ENCODE results near the gene FFAR1. TPM values are rescaled to one million over a fixed set of nuclear protein-coding genes. Genes with fewer than 3 reads are reported as not detected.

The FFAR1 gene
- total and polyA plus RNA-seq, 9 donors: 0.11 to 5.0 (median 1.3) TPM

DNA sequence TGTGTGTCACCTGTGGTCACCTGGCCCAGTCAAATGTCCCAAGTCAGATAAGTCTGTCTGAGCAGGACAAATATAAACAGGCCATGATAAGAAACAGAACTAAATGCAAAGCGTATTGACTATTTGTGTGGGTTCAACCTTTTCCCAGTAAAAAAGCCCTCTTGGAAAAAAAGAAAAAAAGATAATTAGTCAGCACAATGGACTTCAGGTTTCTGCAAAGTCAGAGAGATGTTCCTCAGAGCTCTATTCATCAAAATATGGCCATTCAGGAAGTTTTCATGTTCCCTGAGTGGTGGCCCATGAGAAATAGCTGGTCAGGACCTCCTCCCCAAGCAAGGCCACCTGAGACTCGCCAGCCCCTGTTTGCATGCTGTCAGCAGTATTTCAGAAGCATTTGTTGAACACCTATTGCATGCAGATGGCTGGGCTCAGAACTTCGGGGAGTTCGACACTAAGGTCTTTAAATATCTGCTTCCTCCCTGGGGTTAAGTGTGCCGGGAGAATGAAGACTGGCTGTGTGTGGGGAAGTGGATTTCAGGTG lies 13.2 kb downstream of the FFAR1 start:
- WGBS, 3 donors: 39 to 43% methylated on average over 5 of the region's 5 CpGs; no CpG with 5 or more reads in 1 of the 3 donors
- no peaks in the 10 kb centered on the region for H3K36me3 ChIP-seq
- no peaks in the 10 kb centered on the region for H3K27me3 ChIP-seq
- H3K27ac ChIP-seq: no peak overlapping the region
- no peaks in the 10 kb centered on the region for H3K9me3 ChIP-seq
- no peaks in the 10 kb centered on the region for H3K4me1 ChIP-seq (ENCODE audit: insufficient read depth)
- no peak overlapping the region for H3K4me3 ChIP-seq
- DNase-seq: no peak
- intact Hi-C loops (cut with DNase I): no loop called here
- TF ChIP-seq EP300 (IDR thresholded peaks at IDR 0.05) (no peak), POLR2A (IDR thresholded peaks at IDR 0.05) (no peak)
- TF ChIP-seq, protein P1, sequence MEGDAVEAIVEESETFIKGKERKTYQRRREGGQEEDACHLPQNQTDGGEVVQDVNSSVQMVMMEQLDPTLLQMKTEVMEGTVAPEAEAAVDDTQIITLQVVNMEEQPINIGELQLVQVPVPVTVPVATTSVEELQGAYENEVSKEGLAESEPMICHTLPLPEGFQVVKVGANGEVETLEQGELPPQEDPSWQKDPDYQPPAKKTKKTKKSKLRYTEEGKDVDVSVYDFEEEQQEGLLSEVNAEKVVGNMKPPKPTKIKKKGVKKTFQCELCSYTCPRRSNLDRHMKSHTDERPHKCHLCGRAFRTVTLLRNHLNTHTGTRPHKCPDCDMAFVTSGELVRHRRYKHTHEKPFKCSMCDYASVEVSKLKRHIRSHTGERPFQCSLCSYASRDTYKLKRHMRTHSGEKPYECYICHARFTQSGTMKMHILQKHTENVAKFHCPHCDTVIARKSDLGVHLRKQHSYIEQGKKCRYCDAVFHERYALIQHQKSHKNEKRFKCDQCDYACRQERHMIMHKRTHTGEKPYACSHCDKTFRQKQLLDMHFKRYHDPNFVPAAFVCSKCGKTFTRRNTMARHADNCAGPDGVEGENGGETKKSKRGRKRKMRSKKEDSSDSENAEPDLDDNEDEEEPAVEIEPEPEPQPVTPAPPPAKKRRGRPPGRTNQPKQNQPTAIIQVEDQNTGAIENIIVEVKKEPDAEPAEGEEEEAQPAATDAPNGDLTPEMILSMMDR (IDR thresholded peaks at IDR 0.05): no peak

DNA sequence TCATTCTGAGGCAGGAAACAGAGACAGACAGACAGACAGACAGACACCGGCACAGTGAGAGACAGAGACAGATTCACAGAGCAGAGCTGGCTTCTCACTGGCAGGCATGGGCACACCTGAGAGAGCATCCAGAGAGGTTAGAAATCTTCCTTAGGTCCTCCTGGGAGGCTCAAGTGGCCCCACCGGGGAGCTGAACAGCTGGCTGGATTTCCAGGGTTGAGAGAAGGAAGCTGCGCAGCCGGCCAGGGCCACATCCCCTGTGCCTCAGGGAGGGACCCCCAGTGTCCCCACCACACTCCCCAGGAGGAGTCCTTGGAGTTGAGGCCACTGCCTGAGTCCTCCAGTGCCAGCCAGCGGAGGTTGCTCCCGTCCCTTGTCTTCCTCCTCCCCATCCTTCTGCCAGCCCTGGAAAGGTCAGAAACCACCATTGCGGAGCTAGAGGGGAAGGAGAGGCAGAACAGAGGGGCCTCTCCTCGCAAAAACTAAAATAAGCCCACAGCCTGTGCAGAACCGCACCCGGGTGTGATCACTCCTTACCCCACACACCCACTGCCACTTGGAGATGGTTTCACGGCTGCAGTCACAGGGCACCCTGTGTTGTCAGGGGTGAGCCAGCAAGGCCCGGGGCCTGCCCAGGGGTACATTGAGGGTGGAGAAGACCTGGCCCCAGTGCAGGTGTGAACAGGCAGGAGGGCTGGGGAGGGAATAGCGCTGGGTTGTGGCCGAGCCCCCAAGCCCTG lies 14.7 kb downstream of the FFAR1 start:
- Histone ChIP-seq H3K36me3 (no peaks in the 10 kb centered on the region), H3K9me3 (no peaks in the 10 kb centered on the region), H3K4me1 (ENCODE audit: insufficient read depth) (no peaks in the 10 kb centered on the region), H3K27me3 (no peaks in the 10 kb centered on the region), H3K4me3 (no peak overlapping the region), H3K27ac (no peak overlapping the region)
- no peak for DNase-seq
- intact Hi-C loops (cut with DNase I): no loop called here
- TF ChIP-seq, protein P1 (IDR thresholded peaks at IDR 0.05): no peak
- WGBS, 3 donors: 73 to 82% methylated on average over 14 of the region's 14 CpGs; no CpG with 5 or more reads in 1 of the 3 donors

DNA sequence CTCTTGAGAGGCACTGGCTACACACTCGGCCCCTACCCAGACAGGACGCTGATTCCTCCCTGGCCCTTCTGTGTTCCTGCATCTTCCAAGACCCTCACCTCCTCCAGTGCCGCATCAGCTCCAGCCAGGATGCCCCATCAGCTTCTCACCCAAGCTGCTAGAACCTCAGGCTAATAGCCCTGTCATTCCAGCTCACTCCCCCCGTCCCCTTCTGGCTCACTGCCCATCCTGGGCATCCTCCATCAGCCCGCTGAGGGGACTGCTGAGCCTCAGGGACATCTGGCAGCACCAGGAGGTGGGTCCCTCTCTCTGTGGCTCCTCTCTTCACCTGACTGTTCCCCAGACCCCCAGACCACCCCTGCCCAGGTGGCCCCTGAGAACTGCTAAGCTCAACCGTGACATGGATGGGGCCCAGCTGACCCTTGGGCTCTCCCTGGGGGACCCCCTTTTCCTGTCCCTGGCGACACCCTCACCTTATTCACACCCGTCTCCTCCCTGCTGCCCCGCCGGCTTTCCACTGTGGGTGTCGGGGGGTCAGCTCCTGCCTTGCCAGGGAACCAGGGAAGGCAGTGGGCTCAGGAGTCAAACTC lies 15.4 kb downstream of the FFAR1 start:
- WGBS, 3 donors: 85 to 88% methylated on average over 10 to 11 of the region's 11 CpGs; no CpG with 5 or more reads in 1 of the 3 donors
- Histone ChIP-seq H3K36me3 (no peaks in the 10 kb centered on the region), H3K27me3 (no peaks in the 10 kb centered on the region), H3K27ac (no peak overlapping the region), H3K4me3 (no peak overlapping the region), H3K4me1 (ENCODE audit: insufficient read depth) (no peaks in the 10 kb centered on the region), H3K9me3 (no peaks in the 10 kb centered on the region)
- no peak for DNase-seq
- intact Hi-C loops (cut with DNase I): no loop called here
- TF ChIP-seq EP300 (IDR thresholded peaks at IDR 0.05): no peak
- TF ChIP-seq, protein P1 (IDR thresholded peaks at IDR 0.05): no peak
- TF ChIP-seq POLR2A (IDR thresholded peaks at IDR 0.05): no peak

DNA sequence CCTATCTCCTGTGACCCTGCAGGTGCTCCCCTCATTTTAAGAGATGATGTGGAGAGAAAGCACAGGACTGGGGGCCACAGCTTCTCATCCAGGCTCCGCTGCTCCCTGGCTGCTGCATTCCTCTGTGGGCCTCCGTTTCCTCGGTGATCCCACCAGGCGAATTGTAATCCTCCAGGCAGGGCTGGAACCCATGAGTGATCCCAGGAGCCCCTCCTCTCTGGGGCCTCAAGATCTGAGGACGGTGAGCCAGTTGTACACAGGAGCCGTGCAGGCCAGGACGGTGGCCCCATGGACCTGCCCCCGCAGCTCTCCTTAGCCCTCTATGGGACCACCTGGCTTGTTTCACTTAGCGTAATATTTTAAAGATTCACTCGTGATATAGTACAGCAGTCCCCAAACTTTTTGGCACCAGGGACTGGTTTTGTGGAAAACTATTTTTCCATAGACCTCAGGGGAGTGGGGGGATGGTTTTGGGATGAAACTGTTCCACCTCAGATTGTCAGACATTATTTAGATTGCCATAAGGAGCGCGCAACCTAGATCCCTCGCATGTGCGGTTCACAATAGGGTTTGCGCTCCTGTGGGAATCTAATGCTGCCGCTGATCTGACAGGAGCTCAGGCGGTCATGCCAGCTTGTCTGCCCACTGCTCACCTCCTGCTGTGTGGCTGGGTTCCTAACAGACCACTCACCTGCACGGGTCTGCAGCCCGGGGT lies 16.2 kb downstream of the FFAR1 start:
- Histone ChIP-seq H3K4me3 (no peak overlapping the region), H3K36me3 (no peaks in the 10 kb centered on the region), H3K27me3 (no peaks in the 10 kb centered on the region), H3K4me1 (ENCODE audit: insufficient read depth) (no peaks in the 10 kb centered on the region), H3K27ac (no peak overlapping the region), H3K9me3 (no peaks in the 10 kb centered on the region)
- intact Hi-C loops (cut with DNase I): no loop called here
- DNase-seq: no peak
- TF ChIP-seq POLR2A (IDR thresholded peaks at IDR 0.05): no peak
- TF ChIP-seq, protein P1 (IDR thresholded peaks at IDR 0.05): no peak
- TF ChIP-seq EP300 (IDR thresholded peaks at IDR 0.05): no peak
- WGBS, 3 donors: 79 to 82% methylated on average over 19 of the region's 19 CpGs; no CpG with 5 or more reads in 1 of the 3 donors

Measured in ovary (tissue), 9 donors.